HG02763 (cell line): ENCODE data around the gene PTPRD.

ENCODE experiments used
- ATAC-seq: cut with Tn5 transposase; IDR thresholded peaks from one replicate; pipeline ENCODE4 v1.9.1; 2021; ENCODE audit warnings: mild to moderate bottlenecking, moderate library complexity; ENCODE audit not compliant: unreplicated experiment

Gene PTPRD

DNA sequence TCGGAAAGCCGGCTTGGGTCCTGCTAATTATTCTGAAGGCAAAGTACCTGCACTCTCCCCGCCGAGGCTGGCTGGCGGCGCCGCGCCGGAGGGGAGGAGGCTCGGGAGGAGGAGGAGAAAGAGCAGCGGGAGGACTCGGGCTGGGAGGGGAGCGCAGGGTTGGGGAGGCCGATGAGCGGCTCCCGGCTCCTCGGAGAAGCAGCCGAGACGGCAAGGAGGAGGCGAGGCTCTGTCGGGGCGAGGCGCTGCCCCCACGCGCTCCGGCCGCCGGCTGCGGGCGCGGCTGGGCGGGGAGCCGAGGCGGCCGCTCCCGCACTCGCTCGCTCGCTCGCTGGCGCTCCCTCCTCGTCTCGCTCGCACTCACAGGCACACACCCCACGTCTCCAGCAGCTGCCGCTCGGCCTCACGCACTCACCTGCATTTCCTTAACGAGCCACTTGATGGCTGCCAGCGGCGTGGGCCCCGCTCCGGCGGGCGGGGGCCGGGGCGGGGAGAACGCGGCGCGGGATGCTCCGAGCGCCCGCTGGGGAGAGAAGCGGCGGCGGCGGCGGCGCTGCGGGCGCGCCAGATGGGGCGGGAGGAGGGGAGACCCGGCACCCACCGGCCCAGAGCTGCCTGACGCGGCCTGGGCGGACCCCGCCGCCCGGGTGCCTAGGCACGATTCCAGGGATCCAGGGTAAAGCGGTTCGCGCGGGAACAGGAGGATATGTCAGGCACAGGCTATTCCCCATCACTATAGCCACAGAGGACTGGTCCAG, at the start of gene PTPRD:
Gene PTPRD (minus strand): TSS at position 362 of the 758 bp plus-strand sequence.
- peak; percentile 99 for ATAC-seq

DNA sequence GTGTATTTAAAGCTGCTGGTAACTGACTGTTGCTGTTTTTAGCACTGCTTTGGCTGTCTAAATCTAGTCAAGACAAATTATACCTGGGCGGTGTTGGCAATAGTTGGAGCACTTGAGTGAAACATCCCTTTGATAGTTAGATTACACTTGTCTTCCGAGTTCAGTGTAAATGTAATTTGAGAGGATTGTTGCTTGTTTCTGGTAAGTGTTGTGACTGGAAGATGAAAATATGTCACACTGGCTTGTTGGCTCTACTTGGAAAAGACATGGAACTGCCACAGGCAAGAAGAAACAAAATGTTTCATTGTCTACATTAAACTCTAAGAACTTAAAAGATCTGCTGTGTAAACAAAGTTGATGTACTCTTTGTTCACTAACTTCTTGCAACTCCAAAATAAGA, 49.2 kb upstream of the PTPRD start:
- no peak for ATAC-seq

DNA sequence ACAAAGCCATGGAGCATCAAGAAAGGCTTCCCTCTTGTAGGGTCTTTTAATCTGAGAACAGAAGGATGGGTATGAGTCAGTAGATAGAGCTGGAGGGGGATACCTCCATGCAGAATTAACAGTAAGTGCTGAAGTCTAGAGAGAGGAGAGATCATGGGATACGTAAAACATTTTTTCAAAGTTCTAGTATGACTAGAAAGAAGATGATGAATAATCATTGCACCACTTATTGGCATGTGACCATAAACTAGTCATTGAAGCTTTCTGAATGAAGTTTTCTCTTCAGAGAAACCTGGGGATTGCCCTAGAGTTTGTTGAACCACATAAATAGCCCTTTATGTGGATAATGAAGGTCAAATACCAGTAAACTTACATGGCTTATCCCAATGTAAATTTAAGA, 48.6 kb upstream of the PTPRD start:
- no peak for ATAC-seq

DNA sequence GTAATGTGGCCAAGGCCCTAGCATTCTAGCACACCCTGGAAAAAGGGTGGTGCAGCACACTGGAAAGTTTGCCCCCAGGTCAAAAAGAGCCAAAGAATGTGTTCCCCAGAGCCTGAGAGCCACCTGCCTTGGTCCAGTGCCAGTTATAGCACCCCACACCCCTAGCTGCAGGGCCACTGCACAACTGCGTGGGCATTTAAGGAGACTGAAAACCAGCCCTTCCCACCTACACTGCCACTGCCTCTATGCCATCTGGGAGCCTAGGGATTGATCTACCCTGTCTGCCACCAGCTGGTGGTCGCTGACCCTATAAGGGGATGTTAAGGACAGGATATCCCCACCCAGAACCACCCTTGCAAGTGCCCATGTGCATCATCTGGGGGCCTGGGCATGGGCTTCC, 38.2 kb upstream of the PTPRD start:
- no peak for ATAC-seq

DNA sequence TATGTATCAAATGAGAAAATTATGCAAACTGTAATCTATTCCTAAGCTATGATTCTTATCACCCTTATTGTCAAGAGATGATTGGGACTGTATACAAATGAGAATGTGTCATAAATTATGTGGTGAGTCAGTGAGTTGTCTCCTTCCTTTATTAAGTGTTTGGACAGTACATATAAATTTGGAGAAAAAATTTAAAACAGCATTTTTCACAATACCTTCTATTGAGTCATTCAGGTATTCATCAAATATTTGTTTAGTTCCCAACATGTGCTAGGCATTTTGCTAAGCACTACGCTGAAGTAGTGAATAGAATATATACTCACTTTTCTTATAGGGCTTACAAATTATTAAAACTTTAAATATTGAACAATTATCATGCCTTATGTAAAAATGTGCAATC, 36.3 kb upstream of the PTPRD start:
- no peak for ATAC-seq

DNA sequence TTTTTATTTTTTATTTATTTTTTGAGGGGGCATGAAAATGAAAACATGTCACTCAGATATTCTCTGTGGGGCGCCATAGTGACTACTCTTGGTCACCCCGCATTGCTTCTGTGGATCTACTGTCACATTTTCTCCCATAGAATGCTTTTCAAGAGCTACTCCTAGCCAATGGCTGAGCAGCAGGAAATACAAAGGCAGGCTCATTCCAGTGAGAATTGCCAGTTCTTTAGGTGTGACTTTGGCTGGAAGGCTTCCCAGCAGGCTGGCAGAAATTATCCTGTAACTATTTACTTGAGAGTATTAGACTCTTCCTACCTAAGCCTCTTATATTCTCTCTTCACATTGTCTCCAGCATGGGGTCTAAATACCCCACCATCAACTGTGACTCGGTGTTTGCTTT, 21.0 kb upstream of the PTPRD start:
- ATAC-seq: no peak

DNA sequence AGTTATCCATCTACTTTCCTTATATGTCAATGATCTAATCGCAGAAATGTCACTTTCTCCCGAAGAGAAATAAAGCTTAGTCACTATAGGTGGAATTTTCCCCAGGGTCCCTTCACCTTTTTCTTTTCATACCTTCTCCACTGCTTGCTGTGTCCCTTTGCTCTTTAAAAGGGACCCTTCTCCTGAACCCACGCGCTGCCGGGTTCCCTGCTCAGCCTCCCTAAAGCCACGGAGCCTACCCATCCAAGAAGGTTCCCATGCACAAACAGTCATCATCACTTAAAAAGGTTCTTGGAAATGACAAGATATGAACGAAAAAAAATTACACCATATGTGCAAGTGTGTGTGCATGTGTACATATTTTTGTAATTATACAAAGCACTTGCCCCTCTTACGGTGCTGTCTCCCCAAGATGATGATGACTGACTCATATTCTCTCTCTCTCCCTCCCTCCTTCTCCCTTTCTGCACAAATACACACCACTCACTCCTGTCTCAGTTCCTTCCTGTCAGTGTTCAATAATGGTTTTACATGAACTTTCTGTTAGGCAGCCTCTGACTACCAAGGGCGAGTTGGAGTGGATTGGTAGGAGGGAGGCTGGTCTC, 1.5 kb upstream of the PTPRD start:
- no peak for ATAC-seq

DNA sequence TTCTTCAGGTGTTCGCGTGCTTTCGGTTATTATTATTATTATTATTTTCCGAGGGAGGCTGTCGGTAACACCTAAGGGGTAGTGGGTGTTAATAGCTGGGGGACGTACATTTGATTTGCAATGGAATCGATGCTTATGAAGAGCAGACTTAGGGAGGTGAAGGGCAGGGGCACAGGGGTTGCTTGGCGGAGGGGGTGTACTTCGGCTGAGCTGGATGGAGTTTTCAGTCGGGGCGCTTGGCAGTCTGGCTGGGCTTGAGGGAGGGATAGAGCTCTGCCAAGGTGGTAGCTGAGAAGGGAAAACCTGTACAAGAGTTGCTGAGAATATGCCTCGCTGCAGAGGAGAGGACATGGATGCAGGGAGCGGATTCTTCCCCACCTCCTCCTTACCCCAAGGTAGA, 617 bp upstream of the PTPRD start:
- no peak for ATAC-seq

DNA sequence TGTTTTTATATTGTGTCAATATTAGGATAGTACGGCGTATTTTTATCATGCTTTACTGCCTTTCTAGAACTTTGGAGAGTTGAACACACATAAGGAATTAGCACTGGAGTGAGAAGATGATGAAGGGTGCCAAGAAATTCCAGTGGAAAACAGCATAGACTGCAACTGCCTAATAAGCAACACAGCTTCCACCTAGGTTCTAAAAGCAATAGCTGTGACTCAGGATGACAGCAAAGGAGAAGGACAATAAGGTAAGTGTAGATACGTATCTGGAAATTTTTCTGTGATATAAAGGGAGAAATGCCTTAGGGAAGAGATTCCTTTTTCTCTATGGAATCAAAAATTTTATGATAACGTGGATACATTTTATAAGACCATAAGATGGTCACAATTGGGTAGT, 7.4 kb downstream of the PTPRD start:
- ATAC-seq: no peak

DNA sequence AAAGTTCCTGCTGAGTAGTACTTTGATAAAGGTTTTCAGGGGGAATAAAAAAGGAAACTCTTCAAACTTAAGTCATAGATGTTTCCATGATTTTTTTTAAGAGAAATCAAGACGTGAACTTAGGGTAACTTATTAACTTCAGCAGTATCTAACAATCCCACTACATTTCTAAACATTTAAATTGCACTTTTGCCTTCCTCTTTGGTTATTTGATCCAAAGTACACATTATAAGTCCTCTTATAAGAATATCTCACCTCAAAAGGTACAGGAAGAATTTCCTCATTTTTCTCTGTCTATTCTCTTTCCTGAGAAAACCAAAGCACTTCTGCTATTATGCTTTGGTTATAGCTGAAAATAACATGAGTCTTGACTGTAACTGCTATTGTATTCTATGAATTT, 7.9 kb downstream of the PTPRD start:
- no peak for ATAC-seq

DNA sequence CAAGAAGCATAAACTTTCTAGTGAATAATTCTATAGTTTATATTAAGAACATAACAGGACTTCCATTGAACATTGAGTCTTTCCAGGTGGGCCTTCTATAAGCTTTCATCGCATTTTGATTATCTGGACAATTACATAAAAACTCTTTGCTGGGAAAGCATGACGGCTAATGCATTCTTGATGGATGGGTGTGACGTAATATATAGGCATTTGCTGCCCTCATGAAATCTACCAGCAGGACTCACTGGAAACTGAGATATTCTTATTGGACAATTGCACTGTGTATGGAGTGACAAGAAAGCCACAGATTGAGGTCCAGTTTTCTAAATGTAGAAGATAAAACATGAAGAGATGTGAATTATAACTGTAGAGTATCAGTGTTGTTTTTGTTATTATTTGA, 15.0 kb downstream of the PTPRD start:
- ATAC-seq: no peak

DNA sequence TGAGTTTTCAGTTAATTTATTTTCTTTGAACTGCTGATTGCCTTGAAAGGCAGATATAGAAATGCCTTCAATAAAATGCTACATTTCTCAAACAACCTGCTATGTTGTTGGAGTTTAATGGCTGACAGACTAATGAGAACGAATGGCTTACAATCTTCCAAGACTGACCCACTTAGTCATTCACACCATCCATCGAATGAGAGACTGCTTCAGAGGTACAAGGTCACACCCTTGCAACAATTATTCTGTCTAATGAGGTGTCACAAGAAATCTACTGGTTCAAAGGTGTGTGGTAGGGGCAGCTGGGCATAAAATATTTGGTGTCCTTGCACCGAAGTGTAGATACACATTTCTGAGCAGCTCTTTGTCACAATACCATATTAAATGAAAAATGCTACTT, 18.3 kb downstream of the PTPRD start:
- ATAC-seq: no peak

DNA sequence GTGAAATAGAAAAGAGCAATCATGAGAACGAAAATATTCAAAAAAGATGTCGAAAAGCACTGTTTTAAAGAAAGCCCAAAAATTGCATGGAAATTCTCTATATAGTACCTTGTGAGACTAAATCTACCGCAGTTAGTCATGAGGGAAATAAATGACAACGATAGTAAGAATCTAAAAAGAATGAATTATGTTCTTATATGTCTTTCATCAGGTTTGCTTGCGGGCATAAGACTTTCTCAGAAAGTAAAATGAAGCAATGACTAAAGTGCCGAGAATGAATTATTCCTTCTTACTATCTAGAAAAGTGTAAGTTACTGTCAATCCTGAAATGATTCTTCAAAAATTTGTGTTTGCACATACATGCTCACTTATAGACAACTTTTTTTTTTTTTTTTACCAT, 26.4 kb downstream of the PTPRD start:
- no peak for ATAC-seq

DNA sequence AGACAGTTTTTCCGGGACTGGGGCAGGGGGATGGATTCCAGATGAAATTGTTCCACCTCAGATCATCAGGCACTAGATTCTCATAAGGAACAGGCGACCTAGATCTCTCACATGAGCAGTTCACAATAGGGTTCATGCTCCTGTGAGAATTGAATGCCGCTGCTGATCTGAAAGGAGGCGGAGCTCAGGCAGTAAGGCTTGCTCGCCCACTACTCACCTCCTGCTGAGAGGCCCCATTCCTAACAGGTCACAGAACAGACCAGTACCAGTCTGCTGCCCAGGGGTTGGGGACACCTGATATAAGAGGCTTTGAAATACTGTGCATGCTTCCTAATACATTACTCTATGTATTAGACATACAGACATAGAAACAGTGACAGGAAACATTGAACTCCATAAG, 41.1 kb downstream of the PTPRD start:
- ATAC-seq: no peak

DNA sequence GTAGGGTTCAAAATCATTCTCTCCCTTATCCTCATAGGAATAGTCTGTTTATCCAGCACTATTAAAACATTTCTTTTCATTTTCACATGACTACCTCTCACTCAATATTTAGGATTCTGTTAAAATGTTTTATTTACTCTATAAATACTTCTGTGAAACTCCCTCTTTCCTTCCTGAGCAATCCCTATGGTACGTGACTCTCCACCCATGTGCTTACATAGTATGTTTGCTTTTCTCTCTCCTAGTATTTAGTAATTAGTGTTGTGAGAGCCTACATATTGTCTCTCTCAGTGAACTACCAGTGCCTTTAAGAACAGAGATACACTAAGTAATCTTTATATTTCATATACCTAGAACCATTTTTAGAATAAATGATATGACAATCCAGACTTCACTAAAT, 46.0 kb downstream of the PTPRD start:
- no peak for ATAC-seq

DNA sequence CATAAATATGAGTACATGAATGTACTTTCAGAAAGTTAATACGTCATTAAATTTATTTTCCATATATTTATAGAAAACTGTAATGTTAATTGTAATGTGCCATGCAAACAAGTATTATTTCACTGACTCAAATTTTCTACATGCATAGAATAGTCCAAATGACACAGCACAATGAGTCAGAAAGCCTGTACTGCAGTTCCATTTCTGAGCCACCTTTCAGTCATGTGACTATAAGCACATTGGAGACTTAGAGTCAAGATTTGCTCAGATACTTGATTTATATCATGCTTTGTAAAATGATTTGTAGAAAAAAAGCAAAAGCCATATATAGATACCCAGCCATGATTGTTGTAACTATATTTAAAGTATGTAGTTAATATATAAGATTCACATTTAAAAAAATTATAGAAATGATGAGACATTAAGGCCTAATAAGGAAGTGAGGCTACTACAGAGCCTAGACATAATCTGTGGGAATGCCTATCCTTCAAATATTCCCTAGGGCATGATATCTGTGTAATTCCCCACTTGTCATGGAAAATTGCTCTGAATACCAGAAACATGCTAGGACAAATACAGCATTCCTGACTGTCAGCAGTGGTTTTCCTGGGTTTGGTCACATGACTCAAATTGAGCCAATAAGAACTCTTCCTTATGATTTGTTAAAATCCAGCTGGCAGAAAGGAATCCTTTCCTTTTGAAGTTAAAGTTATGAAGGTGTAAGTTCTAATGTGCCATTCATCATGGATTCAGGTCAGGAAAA, 50.0 kb downstream of the PTPRD start:
- ATAC-seq: no peak

DNA sequence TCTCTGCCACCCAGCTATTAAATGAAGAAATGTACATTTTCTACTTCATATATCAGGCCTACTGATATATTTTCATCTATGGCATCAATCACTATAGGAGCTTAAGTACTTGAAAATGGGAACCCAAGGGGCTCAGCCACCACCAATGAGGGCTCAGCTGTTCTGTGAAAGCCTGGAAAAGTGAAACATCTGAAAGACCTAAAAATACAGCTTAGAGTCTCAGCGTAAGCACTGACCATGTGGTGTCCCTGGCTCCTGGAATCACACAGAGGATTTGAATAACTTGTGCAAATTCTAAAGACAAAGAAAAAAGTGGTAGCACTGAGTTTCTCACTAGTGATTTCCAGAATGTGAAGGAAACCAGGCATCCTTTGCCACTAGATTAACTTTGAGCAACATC, 64.5 kb downstream of the PTPRD start:
- ATAC-seq: no peak

DNA sequence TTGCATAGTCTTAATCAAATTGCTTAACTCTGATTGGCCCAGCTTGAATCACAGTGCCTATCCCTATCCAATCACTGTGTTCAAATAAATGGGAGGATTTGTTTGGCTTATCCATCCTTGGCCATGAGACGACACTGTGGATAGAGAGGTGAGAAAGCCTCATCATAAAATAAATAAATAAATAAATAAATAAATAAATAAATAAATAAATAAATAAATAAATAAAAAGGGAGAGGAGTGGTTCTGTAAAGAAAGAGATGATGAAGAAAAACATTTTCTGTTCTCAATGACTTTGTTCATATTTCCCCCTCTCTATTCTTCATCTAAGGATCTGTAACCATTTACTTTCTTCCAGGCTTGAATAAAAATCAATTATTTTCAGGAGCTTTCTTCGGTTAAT, 74.7 kb downstream of the PTPRD start:
- ATAC-seq: no peak

DNA sequence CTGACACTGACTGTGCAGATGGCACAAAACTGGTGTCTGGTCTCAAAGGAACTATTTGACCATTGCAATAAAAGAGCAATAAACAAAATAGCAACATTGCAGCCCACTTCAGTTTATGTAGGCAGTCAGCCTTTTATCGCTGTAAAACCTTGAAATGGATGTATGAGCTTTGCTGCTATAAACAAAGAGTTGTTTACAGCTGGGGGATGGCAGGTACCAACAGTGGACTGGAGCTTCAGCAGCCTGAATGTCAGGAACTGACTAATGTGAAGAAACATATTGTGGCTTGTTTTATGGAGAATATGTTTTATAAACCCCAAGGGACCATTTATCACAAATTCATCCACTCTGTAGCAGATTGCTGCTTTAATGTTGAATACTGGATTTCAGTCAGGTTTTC, 78.0 kb downstream of the PTPRD start:
- ATAC-seq: no peak

DNA sequence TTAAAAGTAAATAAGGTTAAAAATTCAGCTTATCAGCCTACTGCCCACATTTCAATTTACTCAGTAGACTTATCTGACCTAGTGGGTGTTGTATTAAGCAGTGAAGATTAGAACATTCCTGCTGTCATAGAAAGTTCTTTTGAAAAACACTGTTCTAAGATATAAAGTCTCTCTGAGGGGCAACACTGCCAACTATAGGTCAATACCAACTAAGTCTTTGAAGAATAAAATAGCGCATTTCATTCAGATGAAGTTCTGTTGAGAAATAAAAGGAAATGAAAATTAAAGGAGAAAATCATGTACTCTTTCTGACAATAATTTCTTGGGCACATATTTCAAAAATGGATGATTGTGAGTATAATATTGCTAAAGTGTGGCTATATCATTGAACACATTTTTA, 86.8 kb downstream of the PTPRD start:
- ATAC-seq: no peak

DNA sequence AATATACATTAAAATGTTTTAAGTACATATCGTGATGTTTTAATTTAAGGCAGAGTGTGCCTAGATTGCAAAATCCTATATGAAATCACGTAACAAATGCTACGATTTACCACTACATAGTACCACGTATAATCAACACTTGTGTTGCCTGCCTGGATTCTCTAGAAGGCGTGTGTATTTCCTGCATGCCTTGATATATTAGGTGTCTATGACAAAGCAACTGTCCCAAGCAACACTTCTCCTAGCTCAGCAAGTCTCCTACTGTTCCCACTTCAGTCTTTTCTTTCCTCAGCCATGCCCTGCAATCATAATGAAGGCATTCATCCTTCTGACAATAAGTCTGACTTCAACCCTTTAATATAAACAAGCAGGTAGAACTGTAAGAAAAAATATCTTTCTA, 89.6 kb downstream of the PTPRD start:
- ATAC-seq: no peak

DNA sequence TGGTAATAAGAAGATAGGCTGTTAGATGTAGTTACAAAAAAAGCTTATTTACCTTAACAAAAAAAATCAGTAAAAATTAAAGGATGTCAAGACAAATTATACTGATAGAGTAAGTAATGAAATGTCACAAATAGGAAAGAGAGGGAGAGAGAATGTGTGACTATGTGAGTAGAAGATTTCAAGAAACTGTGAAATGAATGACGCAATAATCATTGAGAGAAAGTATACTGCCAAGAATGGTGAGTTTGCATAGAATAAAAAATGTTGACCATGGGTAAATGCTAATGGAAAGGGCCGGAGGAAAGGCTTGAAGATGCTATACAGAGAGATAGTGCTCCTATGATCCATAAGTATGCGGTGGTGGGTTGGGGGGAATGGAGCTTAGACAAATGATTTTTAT, 100.7 kb downstream of the PTPRD start:
- no peak for ATAC-seq
